WI38 (cell line): ENCODE data around the gene ATP6V1C2.

Source experiments
- H3K4me3 ChIP-seq: 2 replicates; pipeline ENCODE4 v1.5.1; 2011; ENCODE audit warnings: low read depth, mild to moderate bottlenecking, control low read depth, low read length
- TF ChIP-seq, protein P1 (sequence below): IDR thresholded peaks from 2 replicates; pipeline ENCODE4 v1.5.1; 2012; ENCODE audit warnings: low read depth, mild to moderate bottlenecking, control low read depth, low read length

ATP6V1C2 gene

DNA sequence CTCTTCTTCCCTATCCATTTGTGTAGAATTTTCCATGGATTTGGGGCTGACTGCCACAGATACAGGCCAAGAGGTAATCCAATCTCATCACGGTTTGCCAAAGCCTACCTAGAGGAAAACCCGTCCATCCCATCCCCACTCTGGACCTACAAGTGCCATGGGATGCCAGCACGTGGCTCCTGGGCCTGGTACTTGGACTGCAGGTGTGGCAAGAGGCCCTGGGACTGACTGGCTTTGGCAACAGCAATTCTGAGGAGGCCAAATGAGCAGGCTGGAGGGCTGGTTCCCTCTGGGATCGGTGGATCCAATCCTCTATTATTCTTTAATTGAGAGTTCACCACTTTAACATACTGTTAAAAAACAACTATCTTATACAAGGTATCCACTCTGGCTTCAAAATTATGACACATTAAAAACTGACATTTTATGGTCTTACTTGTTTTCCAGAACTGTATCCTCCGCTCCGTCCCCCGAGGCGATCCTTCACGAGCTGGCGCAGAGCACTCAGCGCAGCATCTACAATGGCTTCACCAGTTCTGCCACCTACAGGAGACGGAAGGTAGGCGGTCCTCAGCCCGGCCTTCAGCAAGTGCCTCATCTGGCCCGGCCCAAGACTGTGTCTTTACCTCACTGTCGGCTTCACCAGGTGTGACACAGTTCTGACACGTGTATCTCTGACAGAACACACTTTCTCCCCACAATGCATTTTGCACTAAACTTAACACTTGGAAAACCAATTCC lies 71.4 kb downstream of the ATP6V1C2 start:
- TF ChIP-seq, protein P1, sequence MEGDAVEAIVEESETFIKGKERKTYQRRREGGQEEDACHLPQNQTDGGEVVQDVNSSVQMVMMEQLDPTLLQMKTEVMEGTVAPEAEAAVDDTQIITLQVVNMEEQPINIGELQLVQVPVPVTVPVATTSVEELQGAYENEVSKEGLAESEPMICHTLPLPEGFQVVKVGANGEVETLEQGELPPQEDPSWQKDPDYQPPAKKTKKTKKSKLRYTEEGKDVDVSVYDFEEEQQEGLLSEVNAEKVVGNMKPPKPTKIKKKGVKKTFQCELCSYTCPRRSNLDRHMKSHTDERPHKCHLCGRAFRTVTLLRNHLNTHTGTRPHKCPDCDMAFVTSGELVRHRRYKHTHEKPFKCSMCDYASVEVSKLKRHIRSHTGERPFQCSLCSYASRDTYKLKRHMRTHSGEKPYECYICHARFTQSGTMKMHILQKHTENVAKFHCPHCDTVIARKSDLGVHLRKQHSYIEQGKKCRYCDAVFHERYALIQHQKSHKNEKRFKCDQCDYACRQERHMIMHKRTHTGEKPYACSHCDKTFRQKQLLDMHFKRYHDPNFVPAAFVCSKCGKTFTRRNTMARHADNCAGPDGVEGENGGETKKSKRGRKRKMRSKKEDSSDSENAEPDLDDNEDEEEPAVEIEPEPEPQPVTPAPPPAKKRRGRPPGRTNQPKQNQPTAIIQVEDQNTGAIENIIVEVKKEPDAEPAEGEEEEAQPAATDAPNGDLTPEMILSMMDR: no peak
- no peak overlapping the region for H3K4me3 ChIP-seq

DNA sequence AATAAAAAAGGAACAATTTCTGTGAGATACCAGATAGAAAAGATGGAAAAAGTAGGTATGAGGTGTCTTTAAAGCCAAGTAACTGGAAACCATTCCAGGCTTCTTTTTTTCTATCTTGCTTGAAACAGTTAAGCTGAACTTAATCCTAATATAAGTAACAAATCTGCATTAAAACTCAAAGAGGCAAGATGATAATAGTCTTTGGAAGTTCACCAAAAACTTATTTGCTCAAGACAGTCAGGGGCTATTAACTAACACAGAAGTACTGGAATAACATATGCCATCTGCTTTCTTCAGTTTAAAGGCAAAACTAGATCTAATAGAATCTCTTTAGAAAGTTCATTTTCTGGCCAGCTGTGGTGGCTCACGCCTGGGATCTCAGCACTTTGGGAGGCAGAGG lies 72.4 kb downstream of the ATP6V1C2 start:
- TF ChIP-seq, protein P1: no peak
- H3K4me3 ChIP-seq: no peak overlapping the region

DNA sequence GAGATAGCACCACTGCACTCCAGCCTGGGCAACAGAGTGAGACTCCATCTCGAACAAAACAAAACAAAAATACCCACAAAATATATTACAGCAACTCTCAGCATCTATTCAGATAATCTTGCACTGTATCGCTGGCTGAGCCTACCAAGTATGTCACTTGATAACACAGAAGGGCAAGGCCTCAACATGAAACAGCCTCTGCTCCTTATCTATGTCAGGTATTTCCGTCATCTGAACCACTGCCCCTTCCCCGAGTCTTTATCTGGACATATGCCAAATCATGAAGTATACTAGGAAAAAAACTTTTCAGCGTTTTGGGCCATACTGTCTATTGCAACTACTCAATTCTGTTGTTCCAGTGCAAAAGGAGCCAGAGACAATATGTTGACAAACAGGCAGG lies 73.4 kb downstream of the ATP6V1C2 start:
- TF ChIP-seq, protein P1: no peak
- no peak overlapping the region for H3K4me3 ChIP-seq

DNA sequence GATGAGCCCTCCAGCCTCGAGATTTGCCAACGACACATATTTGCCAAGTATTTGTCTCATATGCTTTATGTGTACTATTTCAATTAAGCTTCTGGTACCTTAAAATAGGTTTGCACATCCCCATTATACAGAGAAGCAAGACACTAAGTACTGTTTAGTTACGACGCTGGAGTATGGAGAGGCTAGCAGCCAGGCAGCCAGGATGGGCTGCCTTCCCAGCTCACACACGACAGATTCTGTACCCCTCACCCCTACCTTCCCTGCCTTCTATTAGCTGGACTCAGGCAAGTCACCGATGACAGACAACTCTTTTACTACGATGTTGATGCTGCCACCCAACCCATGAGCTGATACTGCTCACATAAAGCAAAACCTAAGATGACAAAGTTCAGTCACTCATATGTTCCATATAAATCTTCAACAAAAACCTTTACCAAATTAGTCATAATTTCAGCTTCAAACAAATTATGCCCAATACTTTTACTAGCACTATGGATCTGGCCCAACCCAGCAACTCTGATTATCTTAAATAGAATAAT lies 74.1 kb downstream of the ATP6V1C2 start:
- TF ChIP-seq, protein P1: no peak
- no peak overlapping the region for H3K4me3 ChIP-seq

- TF ChIP-seq, protein P1: no peak
- no peak overlapping the region for H3K4me3 ChIP-seq
Measured at GRCh38 chr2:10796703-10797102, 75.3 kb downstream of the ATP6V1C2 start.

GRCh38 chr2:10798783-10799182 lies 77.4 kb downstream of the ATP6V1C2 start:
- H3K4me3 ChIP-seq: no peak overlapping the region
- TF ChIP-seq, protein P1: no peak

DNA sequence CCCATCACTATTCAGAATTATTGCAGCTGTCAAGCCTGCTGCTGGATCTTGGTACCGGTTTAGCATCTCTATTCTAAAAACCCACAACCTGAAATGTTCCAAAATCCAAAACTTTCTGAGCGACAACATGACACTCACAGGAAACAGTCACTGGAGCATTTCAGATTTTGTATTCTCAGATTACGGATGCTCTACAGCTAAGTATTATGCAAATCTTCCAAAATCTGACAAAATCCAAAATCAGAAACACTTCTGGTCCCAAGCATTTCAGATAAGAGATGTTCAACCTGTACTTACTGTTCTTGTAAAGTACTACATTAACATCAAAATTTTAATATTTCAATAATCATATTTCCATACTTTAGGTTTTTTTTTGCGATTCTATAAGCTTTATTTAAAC lies 78.7 kb downstream of the ATP6V1C2 start:
- TF ChIP-seq, protein P1: no peak

More for the DNA sequence above, 78.7 kb downstream of the ATP6V1C2 start:
- no peak overlapping the region for H3K4me3 ChIP-seq
